Heart left ventricle (tissue), 16 donors: ENCODE results near the gene ATP1A2. TPM values are rescaled to one million over a fixed set of nuclear protein-coding genes. Genes with fewer than 3 reads are reported as not detected.

Source experiments
- ATAC-seq, 4 donors: fragments of 200-7000 bp; cut with Tn5 transposase; one replicate each; pipeline ENCODE4 v1.9.1; 2020 to 2022; ENCODE audit warnings: moderate library complexity in 4 of 4, mild to moderate bottlenecking in 3 of 4, moderate number of reproducible peaks in 1 of 4
- DNase-seq, 5 donors: peaks; one replicate each; pipeline ENCODE4 v3.0.0-alpha.2; 2020
- H3K27ac ChIP-seq, 12 donors: fragments of 200-600 bp; sonication (generic) in 4 of 12; one replicate each; pipeline versions ENCODE4 v1.5.0 to v1.8.0; 2016 to 2022; ENCODE audit warnings: mild to moderate bottlenecking in 2 of 12
- H3K27me3 ChIP-seq, 9 donors: fragments of 200-600 bp; sonication (generic) in 2 of 9; one replicate each; pipeline versions ENCODE4 v1.5.1 to v1.8.0; 2016 to 2022; ENCODE audit warnings: mild to moderate bottlenecking in 3 of 9
- H3K36me3 ChIP-seq, 9 donors: fragments of 200-600 bp; sonication (generic) in 2 of 9; one replicate each; pipeline versions ENCODE4 v1.5.0 to v1.8.0; 2018 to 2022; ENCODE audit warnings: mild to moderate bottlenecking in 2 of 9
- H3K4me1 ChIP-seq, 12 donors: fragments of 200-600 bp; sonication (generic) in 4 of 12; one replicate each; pipeline versions ENCODE4 v1.5.0 to v1.8.0; 2016 to 2022; ENCODE audit warnings: mild to moderate bottlenecking in 3 of 12
- H3K4me3 ChIP-seq, 12 donors: fragments of 200-600 bp; sonication (generic) in 4 of 12; one replicate each; pipeline versions ENCODE4 v1.5.0 to v1.8.0; 2017 to 2022; ENCODE audit warnings: mild to moderate bottlenecking in 9 of 12, moderate library complexity in 4 of 12
- H3K9me3 ChIP-seq, 12 donors: fragments of 200-600 bp; sonication (generic) in 4 of 12; one replicate each; pipeline versions ENCODE4 v1.5.0 to v1.8.0; 2016 to 2022; ENCODE audit warnings: mild to moderate bottlenecking in 1 of 12
- POLR2A ChIP-seq, 2 donors: fragments of 450-650 bp; IDR thresholded peaks; one replicate each; pipeline ENCODE4 v1.6.1; 2017; ENCODE audit warnings: antibody characterized with exemption in 2 of 2, mild to moderate bottlenecking in 2 of 2, moderate library complexity in 2 of 2
- WGBS, 4 donors: extraction: QIAGEN DNeasy Blood & Tissue Kit in 2 of 4; methylation state at CpG; one replicate each; pipeline versions ENCODE4 v1.1.5 to v1.1.7; 2013 to 2018; 5-methylcytosine and 5-hydroxymethylcytosine counted together
- intact Hi-C, 10 donors: fragments of 100-400 bp; cut with DNase I; formaldehyde crosslinking; loops; one replicate each; pipeline versions ENCODE4 v1.11.1 to v1.14.2; 2022
- polyA plus RNA-seq, 2 donors: library from polyadenylated mRNA; stranded (reverse); fragments of 200-250 nt; gene quantifications; one replicate each; pipeline ENCODE4 v1.2.3, GENCODE V29; 2013
- total RNA-seq, 9 donors: library from RNA; depleted of rRNA in 2 of 9; stranded (reverse); fragments of >200 nt in 2 of 9; fragmentation: NEBNext Ultra II Directional in 3 of 9; extraction: Animal tissue kit (Norgen Biotek cat#: 25700) in 3 of 9; gene quantifications; one replicate each; pipeline versions ENCODE4 v1.1.0 to v1.2.4, GENCODE V29; 2016 to 2023
- TF ChIP-seq, protein P1 (sequence below), 12 donors: fragments of 200-600 bp; sonication (generic) in 4 of 12; IDR thresholded peaks; one replicate each; pipeline versions ENCODE4 v1.5.0 to v1.8.0; 2018 to 2022; ENCODE audit warnings: antibody characterized with exemption in 12 of 12, mild to moderate bottlenecking in 5 of 12
- donor health status: ischemic (EF 13 %, LVEDD 7.1; RV severe dilation, severe dysfunction).
- donor health status: healthy with polysubstance abuse.
- donor health status: DM: no; HTN: yes; CAD: no.
- donor health status: DM: no; HTN: no; CAD: no.
- donor health status: ischemic (EF 25% LVEDD 6.9; RV normal size, moderate dysfunction).
- donor health status: ischemic (EF 25% LVEDD 5.7; RV mildly dilated, moderate dysfunction).
- donor health status: healthy.
- donor health status: DM: yes; HTN: yes; CAD: no.
- donor health status: ischemic (EF 35%, LVEDD 5.7; RV mildly dilated, moderate dysfunction).
- donor health status: nonischemic (EF 11% LVEDD 7.7; RV severe dilation, severe dysfunction).
- donor health status: DM: yes; HTN: yes; CAD: no.
- donor health status: PGD.
- donor health status: ischemic (EF 29% LVEDD 5.4; RV normal size, mild dysfunction).
- donor health status: nonischemic (EF 23%, LVEDD 6.1; RV moderate dilation, normal function).

ATP1A2 gene
- total and polyA plus RNA-seq, 11 donors = 29.5 to 393 (median 255) TPM

DNA sequence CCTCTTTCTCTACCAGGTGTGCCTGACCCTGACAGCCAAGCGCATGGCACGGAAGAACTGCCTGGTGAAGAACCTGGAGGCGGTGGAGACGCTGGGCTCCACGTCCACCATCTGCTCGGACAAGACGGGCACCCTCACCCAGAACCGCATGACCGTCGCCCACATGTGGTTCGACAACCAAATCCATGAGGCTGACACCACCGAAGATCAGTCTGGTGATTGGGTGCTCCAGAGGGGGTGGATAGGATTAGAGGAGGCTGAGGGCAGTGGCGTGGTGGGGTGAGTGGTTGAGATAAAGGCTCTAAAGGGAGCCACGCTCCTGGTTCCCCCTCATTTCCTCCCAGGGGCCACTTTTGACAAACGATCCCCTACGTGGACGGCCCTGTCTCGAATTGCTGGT, 13.1 kb downstream of the ATP1A2 start:
- Histone ChIP-seq H3K4me1 (peaks cover 0 to 81% (median 37%) of the 10 kb centered on the region in 12 donors), H3K4me3 (no peak overlapping the region), H3K27me3 (no peaks in the 10 kb centered on the region), H3K9me3 (no peaks in the 10 kb centered on the region), H3K27ac (peak overlapping the region; percentile 11 to 95 (median 81)), H3K36me3 (peaks cover 0 to 90% (median 55%) of the 10 kb centered on the region in 9 donors)
- 85 to 91% (median 89%) methylated on average over 18 of the region's 18 CpGs for WGBS, 4 donors
- TF ChIP-seq, protein P1, sequence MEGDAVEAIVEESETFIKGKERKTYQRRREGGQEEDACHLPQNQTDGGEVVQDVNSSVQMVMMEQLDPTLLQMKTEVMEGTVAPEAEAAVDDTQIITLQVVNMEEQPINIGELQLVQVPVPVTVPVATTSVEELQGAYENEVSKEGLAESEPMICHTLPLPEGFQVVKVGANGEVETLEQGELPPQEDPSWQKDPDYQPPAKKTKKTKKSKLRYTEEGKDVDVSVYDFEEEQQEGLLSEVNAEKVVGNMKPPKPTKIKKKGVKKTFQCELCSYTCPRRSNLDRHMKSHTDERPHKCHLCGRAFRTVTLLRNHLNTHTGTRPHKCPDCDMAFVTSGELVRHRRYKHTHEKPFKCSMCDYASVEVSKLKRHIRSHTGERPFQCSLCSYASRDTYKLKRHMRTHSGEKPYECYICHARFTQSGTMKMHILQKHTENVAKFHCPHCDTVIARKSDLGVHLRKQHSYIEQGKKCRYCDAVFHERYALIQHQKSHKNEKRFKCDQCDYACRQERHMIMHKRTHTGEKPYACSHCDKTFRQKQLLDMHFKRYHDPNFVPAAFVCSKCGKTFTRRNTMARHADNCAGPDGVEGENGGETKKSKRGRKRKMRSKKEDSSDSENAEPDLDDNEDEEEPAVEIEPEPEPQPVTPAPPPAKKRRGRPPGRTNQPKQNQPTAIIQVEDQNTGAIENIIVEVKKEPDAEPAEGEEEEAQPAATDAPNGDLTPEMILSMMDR (IDR thresholded peaks at IDR 0.05) = no peak
- no peak for TF ChIP-seq POLR2A (IDR thresholded peaks at IDR 0.05)
- no peak for ATAC-seq
- no peak for DNase-seq
- intact Hi-C loops = no loop called here

DNA sequence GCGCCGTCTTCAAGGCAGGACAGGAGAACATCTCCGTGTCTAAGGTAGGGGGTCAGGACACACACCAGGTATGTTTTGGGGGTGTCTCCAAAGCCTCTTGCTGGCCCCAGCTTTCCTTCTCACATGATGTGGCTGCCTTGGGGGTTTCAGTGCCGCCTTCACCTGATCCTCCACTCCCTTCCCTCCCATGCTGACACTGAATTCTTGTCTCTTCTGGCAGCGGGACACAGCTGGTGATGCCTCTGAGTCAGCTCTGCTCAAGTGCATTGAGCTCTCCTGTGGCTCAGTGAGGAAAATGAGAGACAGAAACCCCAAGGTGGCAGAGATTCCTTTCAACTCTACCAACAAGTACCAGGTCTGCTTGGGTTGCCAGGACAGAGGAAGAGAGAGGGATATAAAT, 13.5 kb downstream of the ATP1A2 start:
- H3K27ac ChIP-seq = peak overlapping the region; percentile 11 to 95 (median 81)
- H3K36me3 ChIP-seq = peaks cover 0 to 88% (median 53%) of the 10 kb centered on the region in 9 donors
- no peak for DNase-seq
- no peak for TF ChIP-seq POLR2A (IDR thresholded peaks at IDR 0.05)
- TF ChIP-seq, protein P1 (IDR thresholded peaks at IDR 0.05) = no peak
- H3K9me3 ChIP-seq = no peaks in the 10 kb centered on the region
- H3K27me3 ChIP-seq = no peaks in the 10 kb centered on the region
- no peak for ATAC-seq
- H3K4me3 ChIP-seq = no peak overlapping the region
- intact Hi-C loops = no loop called here
- 89 to 93% (median 91%) methylated on average over 5 of the region's 5 CpGs for WGBS, 4 donors
- H3K4me1 ChIP-seq = peaks cover 0 to 77% (median 34%) of the 10 kb centered on the region in 12 donors

DNA sequence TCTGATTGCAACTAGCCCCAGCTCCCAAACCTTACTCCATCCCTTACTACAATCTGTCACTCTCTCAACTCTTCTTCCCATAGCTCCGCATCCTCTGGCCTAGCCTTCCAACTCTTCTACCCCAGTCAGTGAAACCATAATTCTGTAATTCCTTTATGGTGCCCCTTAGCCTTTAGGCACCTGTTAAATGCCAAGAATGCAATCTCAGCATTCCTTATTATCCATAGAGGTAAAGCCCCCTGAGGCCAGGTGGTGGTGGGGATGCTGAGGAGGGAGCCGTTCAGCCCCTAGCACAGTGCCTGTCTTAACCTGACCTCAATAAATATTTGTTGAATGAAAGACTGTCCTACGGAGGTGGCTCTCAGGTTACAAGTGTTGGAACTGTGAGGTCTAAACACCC, 14.0 kb downstream of the ATP1A2 start:
- DNase-seq (no peak), ATAC-seq (no peak)
- H3K4me3 ChIP-seq = no peak overlapping the region
- peaks cover 0 to 88% (median 52%) of the 10 kb centered on the region in 9 donors for H3K36me3 ChIP-seq
- intact Hi-C loops = no loop called here
- H3K4me1 ChIP-seq = peaks cover 0 to 72% (median 29%) of the 10 kb centered on the region in 12 donors
- 84 to 94% (median 88%) methylated on average over 3 of the region's 3 CpGs for WGBS, 4 donors
- no peaks in the 10 kb centered on the region for H3K27me3 ChIP-seq
- H3K27ac ChIP-seq = peak overlapping the region in 10 of 12 donors; percentile 11 to 95 (median 82)
- TF ChIP-seq, protein P1 (IDR thresholded peaks at IDR 0.05) = no peak
- TF ChIP-seq POLR2A (IDR thresholded peaks at IDR 0.05) = no peak
- no peaks in the 10 kb centered on the region for H3K9me3 ChIP-seq

DNA sequence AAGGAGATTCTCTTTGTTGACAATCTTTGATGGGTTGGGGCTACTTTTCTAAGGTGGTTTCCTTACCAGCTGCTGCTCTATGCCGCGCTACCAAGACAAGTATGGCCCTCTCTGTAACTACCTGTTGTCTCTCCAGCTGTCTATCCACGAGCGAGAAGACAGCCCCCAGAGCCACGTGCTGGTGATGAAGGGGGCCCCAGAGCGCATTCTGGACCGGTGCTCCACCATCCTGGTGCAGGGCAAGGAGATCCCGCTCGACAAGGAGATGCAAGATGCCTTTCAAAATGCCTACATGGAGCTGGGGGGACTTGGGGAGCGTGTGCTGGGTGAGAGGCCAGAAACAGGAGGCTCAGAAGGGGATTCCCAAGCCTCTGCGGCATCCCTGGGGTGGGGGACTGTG, 14.4 kb downstream of the ATP1A2 start:
- WGBS, 4 donors = 77 to 88% (median 87%) methylated on average over 6 to 11 of the region's 11 CpGs
- peaks cover 0 to 89% (median 53%) of the 10 kb centered on the region in 9 donors for H3K36me3 ChIP-seq
- peak overlapping the region in 10 of 12 donors; percentile 75 to 95 (median 82) for H3K27ac ChIP-seq
- DNase-seq = no peak
- no peaks in the 10 kb centered on the region for H3K9me3 ChIP-seq
- H3K4me1 ChIP-seq = peaks cover 0 to 68% (median 29%) of the 10 kb centered on the region in 12 donors
- H3K4me3 ChIP-seq = no peak overlapping the region
- intact Hi-C loops = no loop called here
- ATAC-seq = no peak
- TF ChIP-seq POLR2A (IDR thresholded peaks at IDR 0.05) = no peak
- TF ChIP-seq, protein P1 (IDR thresholded peaks at IDR 0.05) = no peak
- H3K27me3 ChIP-seq = no peaks in the 10 kb centered on the region
